Measurements from ENCODE around the gene PRKAG1.

Gene PRKAG1

DNA sequence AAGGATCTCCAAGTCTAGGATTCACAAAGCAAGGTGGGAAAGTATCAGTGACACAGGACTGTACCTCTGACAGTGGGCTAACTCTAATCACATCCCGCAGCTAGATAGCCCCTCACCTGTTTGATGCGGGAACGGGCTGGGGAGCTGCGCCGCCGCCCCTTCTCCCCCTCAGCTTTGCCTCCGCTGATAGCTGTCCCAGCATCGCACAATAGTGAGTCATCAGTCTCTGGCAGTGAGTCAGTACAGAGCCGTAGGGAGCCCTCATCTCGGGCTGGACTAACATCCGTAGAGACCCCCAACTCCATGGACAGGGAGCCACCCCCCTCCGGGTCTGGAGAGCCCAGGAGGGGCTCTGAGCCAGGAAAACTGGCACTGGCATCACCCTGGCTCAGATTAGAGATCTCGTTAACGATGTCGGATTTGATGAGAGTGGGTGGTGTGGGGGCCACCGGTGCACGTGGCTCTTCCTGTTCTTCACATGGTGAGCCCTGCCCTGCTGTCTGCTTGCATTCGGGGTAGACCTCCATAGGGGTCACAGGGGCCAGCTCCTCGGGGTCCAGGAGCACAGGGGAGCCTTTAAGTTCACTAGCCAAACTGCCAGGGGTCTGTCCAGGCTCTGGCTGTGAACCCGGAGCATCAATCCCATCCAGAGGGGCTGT, 31.1 kb upstream of the PRKAG1 start:
- H3K4me3 ChIP-seq (ENCODE audit: low read depth, low read length), result no peak overlapping the region
- DNase-seq (ENCODE audit: low read depth), result no peak
- TF ChIP-seq, protein P1, sequence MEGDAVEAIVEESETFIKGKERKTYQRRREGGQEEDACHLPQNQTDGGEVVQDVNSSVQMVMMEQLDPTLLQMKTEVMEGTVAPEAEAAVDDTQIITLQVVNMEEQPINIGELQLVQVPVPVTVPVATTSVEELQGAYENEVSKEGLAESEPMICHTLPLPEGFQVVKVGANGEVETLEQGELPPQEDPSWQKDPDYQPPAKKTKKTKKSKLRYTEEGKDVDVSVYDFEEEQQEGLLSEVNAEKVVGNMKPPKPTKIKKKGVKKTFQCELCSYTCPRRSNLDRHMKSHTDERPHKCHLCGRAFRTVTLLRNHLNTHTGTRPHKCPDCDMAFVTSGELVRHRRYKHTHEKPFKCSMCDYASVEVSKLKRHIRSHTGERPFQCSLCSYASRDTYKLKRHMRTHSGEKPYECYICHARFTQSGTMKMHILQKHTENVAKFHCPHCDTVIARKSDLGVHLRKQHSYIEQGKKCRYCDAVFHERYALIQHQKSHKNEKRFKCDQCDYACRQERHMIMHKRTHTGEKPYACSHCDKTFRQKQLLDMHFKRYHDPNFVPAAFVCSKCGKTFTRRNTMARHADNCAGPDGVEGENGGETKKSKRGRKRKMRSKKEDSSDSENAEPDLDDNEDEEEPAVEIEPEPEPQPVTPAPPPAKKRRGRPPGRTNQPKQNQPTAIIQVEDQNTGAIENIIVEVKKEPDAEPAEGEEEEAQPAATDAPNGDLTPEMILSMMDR (IDR thresholded peaks at IDR 0.05; ENCODE audit: low read depth, low read length, missing control alignments), result no peak

DNA sequence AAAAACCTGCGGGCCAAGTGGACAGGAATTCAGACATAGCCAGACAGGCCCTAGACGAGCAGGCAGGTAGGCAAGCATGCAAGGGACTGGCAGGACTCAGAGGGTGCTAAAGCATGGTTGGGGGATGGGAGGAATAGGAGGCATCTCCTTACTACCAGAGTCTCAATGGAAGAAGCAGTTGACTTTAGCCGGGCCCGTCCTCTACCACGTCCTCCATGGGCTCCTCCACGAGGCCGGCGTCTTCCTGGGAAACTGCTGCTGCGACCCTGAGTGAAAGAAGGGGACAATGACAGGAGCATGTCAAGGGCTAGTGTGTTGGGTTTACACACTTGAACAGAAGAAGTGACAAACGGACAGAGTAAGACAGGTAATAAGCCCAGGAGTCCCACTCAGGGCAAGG, 30.4 kb upstream of the PRKAG1 start:
- DNase-seq (ENCODE audit: low read depth), result no peak
- no peak overlapping the region for H3K4me3 ChIP-seq (ENCODE audit: low read depth, low read length)
- TF ChIP-seq, protein P1 (IDR thresholded peaks at IDR 0.05; ENCODE audit: low read depth, low read length, missing control alignments), result no peak

DNA sequence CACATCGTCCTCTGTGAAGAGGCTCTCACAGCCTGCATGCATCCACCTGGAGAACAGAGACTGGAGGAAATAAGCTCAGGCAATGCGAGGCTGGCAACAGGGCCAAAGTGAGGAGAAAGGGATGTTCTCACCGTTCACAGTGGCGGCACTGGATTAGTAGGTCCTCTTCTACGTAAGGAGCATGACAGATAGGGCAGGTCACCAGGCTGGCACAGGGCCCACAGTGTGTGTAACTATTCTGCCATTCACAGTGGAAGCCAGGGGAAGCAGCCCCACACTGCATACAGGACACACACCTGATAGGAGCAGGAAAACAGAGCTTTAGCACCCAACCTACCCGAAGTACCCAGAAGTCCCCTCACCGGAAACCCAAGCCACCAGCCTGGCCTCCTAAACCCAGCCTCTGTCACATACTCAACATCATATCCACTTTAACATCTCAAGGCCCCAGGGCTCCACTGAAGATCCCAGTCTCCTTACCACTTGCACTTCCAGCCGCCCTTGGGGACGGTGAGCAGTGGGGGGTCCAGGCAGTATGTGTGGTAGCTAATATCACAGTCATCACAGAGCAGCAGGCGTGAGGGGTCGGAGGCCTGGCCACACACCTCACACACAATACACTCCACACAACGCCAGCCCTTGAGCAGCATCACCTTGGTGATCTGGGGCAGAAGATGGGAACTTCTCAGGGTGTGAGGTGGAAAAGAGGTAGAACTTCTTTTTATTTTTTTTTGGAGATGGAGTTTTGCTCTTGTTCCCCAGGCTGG, 27.7 kb upstream of the PRKAG1 start:
- H3K4me3 ChIP-seq (ENCODE audit: low read depth, low read length), result no peak overlapping the region
- DNase-seq (ENCODE audit: low read depth), result no peak
- TF ChIP-seq, protein P1 (IDR thresholded peaks at IDR 0.05; ENCODE audit: low read depth, low read length, missing control alignments), result no peak

DNA sequence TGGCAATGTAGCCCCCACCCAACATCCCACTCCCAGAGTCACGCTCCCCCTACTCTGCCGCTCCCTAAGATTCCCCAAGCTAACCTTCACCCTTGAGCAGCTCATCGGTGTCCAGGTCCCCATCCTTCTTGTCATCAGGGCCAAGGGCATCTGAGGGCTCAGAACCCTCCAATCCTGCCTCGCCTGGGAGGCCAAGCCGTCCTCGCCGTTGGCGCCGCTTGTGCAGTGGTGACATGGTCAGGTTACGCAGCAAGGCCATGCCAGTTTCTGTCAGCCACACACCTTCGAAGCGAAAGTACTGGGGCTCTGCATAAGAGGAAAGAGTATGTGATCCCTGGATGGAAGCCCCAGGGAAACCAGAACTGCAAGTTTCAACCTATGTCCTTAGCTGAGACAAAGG, 26.1 kb upstream of the PRKAG1 start:
- TF ChIP-seq, protein P1 (IDR thresholded peaks at IDR 0.05; ENCODE audit: low read depth, low read length, missing control alignments), result no peak
- DNase-seq (ENCODE audit: low read depth), result no peak
- no peak overlapping the region for H3K4me3 ChIP-seq (ENCODE audit: low read depth, low read length)

DNA sequence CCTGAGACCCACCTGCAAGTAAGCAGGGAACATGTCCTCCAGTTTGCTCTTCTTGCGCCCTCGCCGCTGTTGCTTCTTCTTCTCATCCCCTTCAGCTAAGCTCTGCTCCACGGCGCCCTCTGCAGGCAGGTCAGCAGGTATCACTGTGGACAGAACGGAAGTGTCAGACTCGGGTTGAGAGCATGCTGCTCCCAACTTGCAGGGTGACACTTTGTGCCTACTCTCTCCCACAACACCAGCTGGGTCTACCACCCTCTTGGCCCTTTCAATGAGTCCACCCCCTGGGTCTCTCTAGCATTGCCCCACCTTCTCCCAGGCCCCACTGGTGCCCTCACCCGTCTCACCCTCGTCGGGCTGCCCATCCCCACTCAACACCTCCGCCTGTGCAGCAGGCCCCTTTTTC, 25.3 kb upstream of the PRKAG1 start:
- TF ChIP-seq, protein P1 (IDR thresholded peaks at IDR 0.05; ENCODE audit: low read depth, low read length, missing control alignments), result peak; percentile 87
- no peak overlapping the region for H3K4me3 ChIP-seq (ENCODE audit: low read depth, low read length)
- DNase-seq (ENCODE audit: low read depth), result no peak

DNA sequence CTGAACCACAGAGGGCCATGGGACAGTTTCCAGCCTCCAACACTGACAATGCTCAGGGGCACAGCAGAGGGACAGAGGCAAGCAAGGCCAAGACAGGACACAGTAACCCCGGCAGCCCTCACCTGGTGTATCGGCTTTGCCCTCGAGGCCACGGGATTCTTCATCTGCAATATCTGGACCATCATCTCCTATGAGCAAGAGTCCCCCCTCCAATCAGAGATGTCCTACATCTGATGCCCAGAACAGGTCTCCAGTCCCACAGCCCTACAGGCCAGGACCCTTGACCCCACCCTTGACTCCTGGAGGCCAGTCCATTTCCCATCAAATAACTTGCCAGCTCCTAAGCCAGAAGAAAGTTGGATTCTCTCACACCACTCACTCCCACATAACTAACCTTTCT, 24.7 kb upstream of the PRKAG1 start:
- no peak for DNase-seq (ENCODE audit: low read depth)
- TF ChIP-seq, protein P1 (IDR thresholded peaks at IDR 0.05; ENCODE audit: low read depth, low read length, missing control alignments), result no peak
- H3K4me3 ChIP-seq (ENCODE audit: low read depth, low read length), result no peak overlapping the region
